Neural progenitor cell (in vitro differentiated cells): Measurements from ENCODE around the gene CYB5D1. TPM values are rescaled to one million over a fixed set of nuclear protein-coding genes. Genes with fewer than 3 reads are reported as not detected.

Experiments
- DNase-seq: peaks from one replicate; pipeline ENCODE4 v3.0.0-alpha.2; 2016; ENCODE audit warnings: low spot score
- H2AFZ ChIP-seq: fragments of 200-600 bp; sonication (generic); replicated peaks from 2 replicates; pipeline ENCODE4 v1.6.1; 2016; ENCODE audit warnings: antibody characterized with exemption
- H3F3A ChIP-seq: fragments of 200-600 bp; sonication (generic); 2 replicates; pipeline ENCODE4 v1.6.1; 2016; ENCODE audit warnings: antibody characterized with exemption, low read depth
- H3K27ac ChIP-seq: fragments of 200-600 bp; sonication (generic); 2 replicates; pipeline ENCODE4 v1.5.1; 2016; ENCODE audit warnings: mild to moderate bottlenecking
- H3K27me3 ChIP-seq: fragments of 200-600 bp; sonication (generic); 2 replicates; pipeline ENCODE4 v1.6.1; 2016; ENCODE audit warnings: mild to moderate bottlenecking, moderate library complexity
- H3K36me3 ChIP-seq: fragments of 200-600 bp; sonication (generic); 2 replicates; pipeline ENCODE4 v1.5.1; 2016
- H3K4me1 ChIP-seq: fragments of 200-600 bp; sonication (generic); 2 replicates; pipeline ENCODE4 v1.6.1; 2016; ENCODE audit warnings: mixed run types
- H3K4me2 ChIP-seq: fragments of 200-600 bp; sonication (generic); 2 replicates; pipeline ENCODE4 v1.6.1; 2016
- H3K4me3 ChIP-seq: fragments of 200-600 bp; sonication (generic); 2 replicates; pipeline ENCODE4 v1.5.1; 2016
- H3K79me2 ChIP-seq: fragments of 200-600 bp; sonication (generic); 2 replicates; pipeline ENCODE4 v1.6.1; 2016; ENCODE audit warnings: low read depth
- H3K9ac ChIP-seq: fragments of 200-600 bp; sonication (generic); 2 replicates; pipeline ENCODE4 v1.6.1; 2016
- H3K9me3 ChIP-seq: fragments of 200-600 bp; sonication (generic); 2 replicates; pipeline ENCODE4 v1.5.1; 2016; ENCODE audit warnings: low read depth
- H4K20me1 ChIP-seq: fragments of 200-600 bp; sonication (generic); 2 replicates; pipeline ENCODE4 v1.6.1; 2016; ENCODE audit warnings: low read depth
- H3K27ac Mint-ChIP-seq: 3 replicates; pipeline ENCODE4 v1.8.0; 2021; ENCODE audit warnings: mixed read lengths
- H3K27me3 Mint-ChIP-seq: 2 replicates; pipeline ENCODE4 v1.8.0; 2022; ENCODE audit warnings: low read depth, mild to moderate bottlenecking, inconsistent platforms, moderate library complexity, mixed read lengths; ENCODE audit not compliant: insufficient read depth
- H3K36me3 Mint-ChIP-seq: 3 replicates; pipeline ENCODE4 v1.8.0; 2021; ENCODE audit warnings: mixed read lengths
- H3K4me1 Mint-ChIP-seq: 3 replicates; pipeline ENCODE4 v1.8.0; 2021; ENCODE audit warnings: mixed read lengths
- H3K4me3 Mint-ChIP-seq: 3 replicates; pipeline ENCODE4 v1.8.0; 2021; ENCODE audit warnings: mild to moderate bottlenecking, moderate library complexity, mixed read lengths
- H3K9me3 Mint-ChIP-seq: 3 replicates; pipeline ENCODE4 v1.8.0; 2020; ENCODE audit warnings: mixed read lengths
- CTCF ChIP-seq: fragments of 200-600 bp; sonication (generic); IDR thresholded peaks from 2 replicates; pipeline ENCODE4 v1.5.1; 2017; ENCODE audit warnings: antibody characterized with exemption, mild to moderate bottlenecking
- EZH2 ChIP-seq: fragments of 200-600 bp; sonication (generic); IDR thresholded peaks from 2 replicates; pipeline ENCODE4 v1.6.1; 2017; ENCODE audit warnings: antibody characterized with exemption, mild to moderate bottlenecking, moderate library complexity
- EZH2phosphoT487 ChIP-seq: fragments of 200-600 bp; sonication (generic); IDR thresholded peaks from 2 replicates; pipeline ENCODE4 v1.6.1; 2017; ENCODE audit warnings: antibody characterized with exemption
- total RNA-seq: library from RNA; depleted of rRNA; stranded (reverse); fragments of >200 nt; gene quantifications from 2 replicates; pipeline ENCODE4 v1.2.3, GENCODE V29; 2015; ENCODE audit warnings: low replicate concordance

The CYB5D1 gene
- total RNA-seq, 1 donor from 2014 or later: 12.9 TPM

DNA sequence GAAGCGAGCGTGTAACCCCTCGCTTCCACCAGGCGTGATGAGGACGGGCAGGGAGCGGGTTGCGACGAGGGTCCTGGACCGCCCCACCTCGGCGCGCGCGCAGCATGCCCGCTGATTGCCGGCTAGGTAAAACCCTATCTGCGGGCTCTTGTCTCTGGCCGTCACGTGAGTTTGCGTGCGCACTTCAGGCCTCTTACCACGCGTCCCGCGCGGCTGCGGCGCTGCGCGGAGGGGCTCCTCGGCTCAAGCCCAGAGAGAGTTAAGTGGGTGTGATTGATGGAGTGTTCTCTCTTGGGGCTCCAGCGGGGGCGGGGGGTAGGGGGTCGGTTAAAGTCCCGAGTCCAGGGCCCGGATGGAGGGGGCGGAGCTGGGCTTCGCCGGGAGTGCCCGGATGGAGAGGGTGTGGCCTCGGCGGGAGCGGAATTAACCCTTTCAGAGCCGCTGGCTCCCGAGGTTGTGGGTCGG, 15.9 kb upstream of the CYB5D1 start:
- H2AFZ ChIP-seq: no peak overlapping the region
- H4K20me1 ChIP-seq: peaks cover 83% of the 10 kb centered on the region
- H3K79me2 ChIP-seq: peaks cover 73% of the 10 kb centered on the region
- no peaks in the 10 kb centered on the region for H3K27me3 ChIP-seq
- H3K4me3 ChIP-seq: peak overlapping the region; percentile 76
- Mint-ChIP-seq H3K4me1 (peaks cover 55% of the 10 kb centered on the region), H3K27me3 (peaks cover 8% of the 10 kb centered on the region), H3K27ac (peak overlapping the region; percentile 95), H3K4me3 (peak overlapping the region; percentile 95), H3K9me3 (no peaks in the 10 kb centered on the region), H3K36me3 (peaks cover 9% of the 10 kb centered on the region)
- peak overlapping the region; percentile 56 for H3K27ac ChIP-seq
- H3K4me2 ChIP-seq: peak overlapping the region; percentile 99
- H3K36me3 ChIP-seq: no peaks in the 10 kb centered on the region
- TF ChIP-seq EZH2: no peak
- no peak for TF ChIP-seq EZH2phosphoT487
- TF ChIP-seq CTCF: no peak
- peaks cover 39% of the 10 kb centered on the region for H3K4me1 ChIP-seq
- peak; percentile 96 for DNase-seq
- H3F3A ChIP-seq: peaks cover 68% of the 10 kb centered on the region
- H3K9ac ChIP-seq: peak overlapping the region; percentile 55
- H3K9me3 ChIP-seq: no peaks in the 10 kb centered on the region

DNA sequence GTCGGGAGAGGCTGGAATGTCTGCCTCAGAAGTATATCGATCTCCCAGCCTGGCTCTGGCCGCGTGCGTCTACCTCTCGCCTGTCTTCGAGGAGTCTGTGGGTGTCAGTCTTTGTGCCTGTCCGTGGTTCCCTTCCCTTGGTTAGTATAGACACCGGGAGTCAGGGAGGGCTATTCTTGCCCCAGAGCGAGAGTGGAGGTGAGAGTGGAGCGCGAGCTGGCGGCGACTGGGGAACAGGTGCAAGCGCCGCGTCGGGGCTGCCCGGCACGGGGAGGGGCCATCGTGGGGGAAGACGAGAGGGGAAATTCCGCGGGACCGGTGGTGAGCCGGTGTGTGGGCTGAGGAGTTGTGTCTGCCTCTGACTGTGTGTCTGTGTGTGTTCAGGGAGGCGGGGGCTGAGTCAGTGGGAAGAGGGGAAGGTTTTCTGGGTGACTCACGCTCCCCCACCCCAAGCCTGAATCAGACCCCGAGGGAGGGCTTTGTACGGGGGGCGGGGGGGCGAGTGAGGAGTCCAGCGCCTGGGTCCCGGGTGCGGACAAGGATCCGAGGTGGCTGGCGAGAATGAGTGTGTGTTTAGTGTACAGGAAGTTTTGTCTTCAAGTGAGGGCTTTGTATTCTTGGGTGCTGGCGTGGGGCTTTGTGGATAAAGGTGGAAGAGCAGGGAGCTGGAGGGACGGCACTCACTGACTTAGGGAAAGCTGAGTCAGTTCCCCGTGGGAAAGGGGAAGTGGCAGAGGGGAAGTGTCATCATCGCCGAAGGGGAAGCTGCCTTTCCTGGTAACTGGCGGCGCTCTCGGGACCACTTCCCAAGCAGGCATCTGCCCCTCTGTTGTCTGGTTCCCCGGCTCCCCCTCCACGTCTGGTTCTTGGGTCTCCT, 15.2 kb upstream of the CYB5D1 start:
- H3K27ac ChIP-seq: no peak overlapping the region
- H3K9me3 ChIP-seq: no peaks in the 10 kb centered on the region
- Mint-ChIP-seq H3K36me3 (peaks cover 9% of the 10 kb centered on the region), H3K4me3 (peak overlapping the region; percentile 95), H3K4me1 (peaks cover 48% of the 10 kb centered on the region), H3K27me3 (peaks cover 8% of the 10 kb centered on the region), H3K9me3 (no peaks in the 10 kb centered on the region), H3K27ac (peak overlapping the region; percentile 95)
- TF ChIP-seq EZH2phosphoT487 (no peak), CTCF (no peak), EZH2 (no peak)
- peaks cover 34% of the 10 kb centered on the region for H3K4me1 ChIP-seq
- H2AFZ ChIP-seq: no peak overlapping the region
- H3K79me2 ChIP-seq: peaks cover 71% of the 10 kb centered on the region
- peak overlapping the region; percentile 99 for H3K4me2 ChIP-seq
- H3K27me3 ChIP-seq: no peaks in the 10 kb centered on the region
- peak; percentile 54 for DNase-seq
- H3K36me3 ChIP-seq: no peaks in the 10 kb centered on the region
- H3K4me3 ChIP-seq: peak overlapping the region; percentile 76
- H3K9ac ChIP-seq: peak overlapping the region; percentile 4
- peaks cover 61% of the 10 kb centered on the region for H3F3A ChIP-seq
- peaks cover 90% of the 10 kb centered on the region for H4K20me1 ChIP-seq

DNA sequence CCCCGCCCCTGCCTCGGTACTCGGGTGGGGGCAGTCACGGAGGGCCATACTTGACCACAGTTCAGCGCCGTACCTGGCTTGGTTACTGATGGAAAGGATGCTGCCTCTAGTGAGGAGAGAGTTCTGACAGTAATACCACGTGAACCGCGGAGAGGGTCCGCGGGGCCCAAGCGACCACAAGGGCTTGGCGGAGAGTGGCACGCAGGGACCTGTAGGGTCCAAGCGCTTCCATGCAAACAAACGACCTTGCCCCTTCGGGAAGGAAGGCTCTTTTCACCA, 14.6 kb upstream of the CYB5D1 start:
- H3K79me2 ChIP-seq: peaks cover 67% of the 10 kb centered on the region
- H4K20me1 ChIP-seq: peaks cover 96% of the 10 kb centered on the region
- Mint-ChIP-seq H3K4me1 (peaks cover 46% of the 10 kb centered on the region), H3K4me3 (peak overlapping the region; percentile 95), H3K27ac (peak overlapping the region; percentile 95), H3K36me3 (peaks cover 10% of the 10 kb centered on the region), H3K9me3 (no peaks in the 10 kb centered on the region), H3K27me3 (peaks cover 8% of the 10 kb centered on the region)
- DNase-seq: no peak
- TF ChIP-seq EZH2: no peak
- TF ChIP-seq CTCF: no peak
- no peak for TF ChIP-seq EZH2phosphoT487
- H3K4me1 ChIP-seq: peaks cover 32% of the 10 kb centered on the region
- H2AFZ ChIP-seq: no peak overlapping the region
- no peak overlapping the region for H3K9ac ChIP-seq
- peaks cover 57% of the 10 kb centered on the region for H3F3A ChIP-seq
- no peaks in the 10 kb centered on the region for H3K9me3 ChIP-seq
- peak overlapping the region; percentile 76 for H3K4me3 ChIP-seq
- no peak overlapping the region for H3K27ac ChIP-seq
- peak overlapping the region; percentile 99 for H3K4me2 ChIP-seq
- H3K27me3 ChIP-seq: no peaks in the 10 kb centered on the region
- no peaks in the 10 kb centered on the region for H3K36me3 ChIP-seq
